ENCODE measurements around the gene LBX2.

Gene LBX2, protein sequence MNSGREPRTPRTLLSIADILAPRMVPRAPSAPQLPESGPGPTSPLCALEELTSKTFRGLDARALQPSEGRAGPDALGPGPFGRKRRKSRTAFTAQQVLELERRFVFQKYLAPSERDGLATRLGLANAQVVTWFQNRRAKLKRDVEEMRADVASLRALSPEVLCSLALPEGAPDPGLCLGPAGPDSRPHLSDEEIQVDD

DNA sequence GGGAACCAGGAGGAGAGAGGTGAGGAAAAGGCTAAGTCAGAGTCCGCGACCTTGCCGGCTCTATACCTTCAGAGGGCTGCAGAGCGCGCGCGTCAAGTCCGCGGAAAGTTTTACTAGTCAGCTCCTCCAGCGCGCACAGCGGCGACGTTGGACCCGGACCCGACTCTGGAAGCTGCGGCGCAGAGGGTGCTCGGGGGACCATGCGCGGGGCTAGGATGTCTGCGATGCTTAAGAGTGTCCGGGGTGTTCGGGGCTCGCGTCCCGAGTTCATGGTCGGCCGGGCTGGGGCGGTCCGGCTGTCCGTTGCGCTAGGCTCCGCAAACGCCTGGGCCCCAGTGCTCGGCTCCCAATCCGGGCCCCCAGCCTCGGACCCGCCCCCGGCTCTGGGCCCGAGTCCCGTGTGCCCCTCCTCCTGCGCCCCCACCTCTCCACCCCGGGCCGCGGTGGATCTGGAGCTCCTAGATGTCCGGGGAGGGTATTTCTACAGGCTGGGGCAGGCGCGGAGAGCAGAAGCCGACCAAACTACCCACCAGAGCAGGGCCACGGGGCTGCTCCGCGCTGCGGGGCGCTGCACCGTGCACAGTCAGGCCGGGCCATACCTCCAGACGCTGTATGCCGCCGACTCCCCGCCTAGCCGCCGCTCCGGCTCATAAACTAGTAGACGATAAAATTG is at the start of gene LBX2:
TSS of gene LBX2 (minus strand) at position 337 of the 673 bp plus-strand sequence. CDS start at position 271, 66 bp downstream.
- peak; percentile 72 for DNase-seq

DNA sequence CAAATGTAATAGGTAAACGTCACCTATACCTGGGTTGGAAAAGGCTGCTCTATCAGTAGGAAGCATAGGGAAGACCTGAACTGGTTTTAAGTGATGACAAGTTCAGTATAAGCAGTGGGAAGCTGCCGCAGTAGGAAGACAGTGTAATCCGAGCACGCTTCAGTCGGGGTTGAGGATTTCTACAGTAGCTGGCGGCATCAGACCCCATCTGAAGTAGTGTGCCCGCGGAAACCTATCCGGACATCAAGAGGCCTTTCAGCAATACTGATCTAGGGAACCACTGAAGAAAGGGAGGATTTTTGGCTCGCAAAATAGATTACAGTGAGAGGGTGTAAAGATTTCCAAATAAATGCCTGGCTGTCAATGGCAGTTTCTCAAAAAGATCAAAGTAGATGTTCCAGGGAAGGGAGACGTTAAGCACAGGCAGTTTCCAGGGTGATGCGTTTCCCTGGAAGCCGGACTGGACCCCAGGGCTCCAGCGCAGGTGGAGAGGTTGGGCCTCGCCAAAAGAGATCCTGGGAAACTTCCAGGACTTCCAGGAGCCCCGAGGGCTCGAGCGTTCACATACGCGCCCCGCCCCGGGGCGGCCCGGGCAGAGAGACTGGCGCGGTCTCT is 49.0 kb upstream of the LBX2 start:
- no peak for DNase-seq

DNA sequence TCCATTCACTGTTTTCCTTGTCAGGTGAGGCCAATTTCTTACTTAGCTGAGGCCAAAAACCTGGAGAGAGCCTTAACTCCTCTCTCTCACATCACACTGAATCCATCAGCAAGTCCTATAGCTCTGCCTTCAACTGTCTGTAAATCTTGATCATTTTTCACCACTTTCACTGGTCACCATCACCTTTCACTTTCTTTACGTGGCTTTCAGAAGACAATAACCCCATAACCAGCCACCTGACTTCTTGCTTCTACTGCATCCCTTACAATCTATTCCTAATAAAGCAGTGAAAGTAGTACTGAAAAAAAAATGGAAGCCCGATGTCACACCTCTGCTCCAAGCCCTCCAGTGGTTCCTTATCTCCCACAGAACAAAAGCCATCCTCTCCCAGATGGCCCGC is 46.6 kb upstream of the LBX2 start:
- DNase-seq: no peak

DNA sequence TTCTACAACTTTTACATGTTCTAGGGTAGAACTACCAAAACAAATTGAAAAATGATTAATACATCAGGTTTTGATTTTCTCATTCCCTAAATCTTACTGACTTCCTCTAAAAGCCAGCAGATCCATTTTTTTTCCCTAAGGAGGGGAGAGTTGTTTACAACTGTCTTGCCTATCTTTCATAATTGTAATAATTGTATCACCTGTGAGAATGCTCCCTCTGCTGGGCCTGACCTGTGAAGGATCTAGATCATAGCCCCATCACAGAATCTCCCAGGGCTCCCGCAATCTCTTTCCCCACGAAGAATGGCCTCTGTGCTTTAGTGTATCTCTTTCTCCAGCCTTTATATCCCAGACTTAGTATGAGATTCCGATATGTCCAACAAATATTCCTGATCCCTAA is 45.2 kb upstream of the LBX2 start:
- no peak for DNase-seq

DNA sequence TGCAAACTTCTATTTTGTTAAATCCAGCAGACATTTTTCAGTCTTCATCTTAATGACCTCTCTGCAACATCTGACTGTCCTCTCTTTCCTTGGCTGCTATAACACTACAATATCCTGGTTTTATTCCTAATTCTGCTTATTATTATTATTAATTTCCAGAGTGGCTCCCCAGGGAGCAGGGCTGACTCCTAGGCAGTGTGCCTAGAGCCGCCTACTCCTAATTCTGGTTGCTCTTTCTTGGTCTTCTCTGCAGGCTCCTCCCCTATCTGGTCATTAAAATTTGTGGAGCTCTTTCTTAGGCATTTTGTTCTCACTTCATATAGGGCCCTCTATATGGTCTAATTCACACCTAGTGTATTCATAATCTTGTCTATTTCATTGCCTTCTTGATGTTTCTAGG is 43.6 kb upstream of the LBX2 start:
- no peak for DNase-seq

DNA sequence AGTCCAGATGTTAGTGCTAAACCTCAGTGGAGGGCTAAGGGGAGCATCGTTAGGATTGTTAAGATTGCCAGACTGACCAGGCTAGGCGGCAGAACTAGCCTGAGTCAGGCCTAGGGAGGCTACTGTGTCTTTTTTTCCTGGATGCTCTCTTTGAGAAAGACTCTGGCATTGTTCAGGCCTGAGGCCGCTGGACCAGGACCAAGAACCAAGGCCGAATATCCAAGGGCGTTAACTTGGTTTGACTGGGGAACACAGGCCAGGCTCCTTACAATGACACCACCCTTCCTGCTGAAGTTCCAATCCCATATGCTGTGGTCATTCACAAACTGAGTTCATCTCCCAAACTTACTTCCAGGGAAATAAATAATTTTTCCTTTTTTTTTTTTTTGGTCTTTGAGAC is 40.9 kb upstream of the LBX2 start:
- DNase-seq: no peak

DNA sequence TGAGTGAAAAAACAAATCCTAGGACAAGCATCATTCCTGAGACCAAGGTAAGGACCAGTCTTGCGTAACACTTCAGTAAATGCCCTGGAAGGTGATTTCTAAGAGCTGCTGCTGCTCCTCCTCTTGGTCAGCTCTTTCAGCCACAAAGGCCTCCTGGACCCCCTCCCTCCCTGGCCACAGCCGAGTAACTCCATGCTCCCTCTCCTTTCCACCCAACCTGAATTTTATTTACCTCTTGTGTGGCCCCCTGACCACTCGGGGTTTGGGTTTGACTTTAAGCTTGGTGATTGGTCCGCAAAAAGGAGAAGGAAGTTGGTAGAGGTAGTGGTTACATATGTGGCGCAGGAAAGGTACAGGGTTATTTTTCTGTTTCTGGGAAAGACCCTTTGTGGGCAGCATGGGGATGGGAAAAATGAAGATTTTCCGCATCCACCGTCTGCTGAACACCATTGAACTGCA is 39.5 kb upstream of the LBX2 start:
- no peak for DNase-seq

DNA sequence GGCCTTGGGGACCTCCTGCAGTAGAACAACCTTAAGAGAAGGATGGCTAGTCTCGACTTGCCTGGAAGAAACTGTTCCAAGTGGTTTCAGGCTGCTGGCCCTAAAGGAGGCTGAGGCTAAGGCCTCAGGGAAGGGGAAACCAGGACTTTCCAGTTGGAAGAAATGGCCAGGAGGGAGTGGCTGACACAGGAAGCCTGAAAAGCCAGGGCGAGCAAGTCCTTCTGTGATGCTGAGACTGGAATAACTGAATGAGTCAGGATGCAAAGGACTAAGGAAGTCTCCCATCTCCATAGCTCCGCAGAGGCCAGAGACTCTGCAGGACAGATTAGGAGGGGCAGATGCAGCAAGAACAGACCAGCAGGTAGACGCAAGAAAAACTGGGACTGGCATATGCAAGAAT is 37.7 kb upstream of the LBX2 start:
- DNase-seq: no peak

DNA sequence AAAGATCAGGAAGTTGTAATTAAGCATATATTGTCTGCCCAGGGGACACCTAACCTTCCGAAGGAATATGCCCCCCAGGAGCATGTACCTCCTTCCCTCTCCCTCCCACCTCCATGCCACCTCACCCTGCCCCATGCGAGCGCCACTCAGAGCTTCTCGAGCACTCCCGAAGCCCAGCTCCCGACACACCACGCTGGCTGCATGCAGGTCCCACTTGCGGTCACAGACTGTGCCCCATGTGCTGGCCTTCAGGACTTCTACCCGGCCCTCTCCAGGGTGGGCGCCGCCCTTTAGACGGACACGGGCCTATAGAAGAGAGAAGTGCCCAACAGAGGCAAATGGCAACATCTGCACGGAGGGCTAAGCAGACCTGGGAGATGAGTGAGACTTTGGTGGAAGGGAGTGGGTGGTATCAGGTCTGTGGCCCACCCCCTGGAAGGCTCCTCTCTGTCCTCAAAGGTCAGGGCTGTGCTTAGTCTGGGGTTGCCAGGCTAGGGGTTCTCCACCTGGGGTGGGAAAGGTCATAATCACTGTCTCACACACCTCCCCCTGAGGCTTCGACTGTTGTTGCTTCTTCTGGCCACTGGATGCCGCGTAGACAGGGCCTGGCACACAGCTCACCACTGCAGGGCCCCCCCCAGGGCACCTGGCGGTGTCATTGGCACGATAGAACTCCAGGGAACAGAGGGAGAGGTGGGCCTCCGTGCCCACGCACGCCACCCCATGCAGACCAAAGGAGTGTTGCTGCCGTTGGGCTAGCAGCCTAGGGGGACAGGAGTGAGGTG is 37.0 kb upstream of the LBX2 start:
- DNase-seq: no peak

DNA sequence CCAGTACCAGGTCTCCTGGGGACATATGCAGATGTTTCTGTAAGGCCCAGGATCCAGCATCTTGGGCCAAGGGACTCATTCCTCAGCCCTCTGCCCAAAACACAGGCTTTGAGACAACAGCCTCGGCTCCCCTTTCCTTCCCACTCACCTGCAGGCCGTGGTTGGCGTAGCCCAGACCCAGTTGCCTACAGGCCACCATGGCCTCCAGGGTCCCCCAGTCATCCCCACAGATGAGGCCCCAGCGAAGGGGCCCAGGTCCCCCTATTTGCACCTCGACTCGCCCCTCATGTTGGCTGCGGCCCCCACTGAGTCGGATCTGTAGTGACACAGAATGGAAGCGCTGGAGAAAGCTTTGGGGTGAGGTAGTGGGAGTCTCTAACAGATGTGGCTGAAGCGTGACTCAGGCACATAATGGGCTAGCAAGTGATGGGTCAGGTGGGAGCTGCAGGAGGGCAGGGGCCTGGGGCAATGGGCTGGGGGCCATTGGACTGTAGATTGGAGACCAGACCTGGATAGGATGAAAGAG is 36.1 kb upstream of the LBX2 start:
- no peak for DNase-seq

DNA sequence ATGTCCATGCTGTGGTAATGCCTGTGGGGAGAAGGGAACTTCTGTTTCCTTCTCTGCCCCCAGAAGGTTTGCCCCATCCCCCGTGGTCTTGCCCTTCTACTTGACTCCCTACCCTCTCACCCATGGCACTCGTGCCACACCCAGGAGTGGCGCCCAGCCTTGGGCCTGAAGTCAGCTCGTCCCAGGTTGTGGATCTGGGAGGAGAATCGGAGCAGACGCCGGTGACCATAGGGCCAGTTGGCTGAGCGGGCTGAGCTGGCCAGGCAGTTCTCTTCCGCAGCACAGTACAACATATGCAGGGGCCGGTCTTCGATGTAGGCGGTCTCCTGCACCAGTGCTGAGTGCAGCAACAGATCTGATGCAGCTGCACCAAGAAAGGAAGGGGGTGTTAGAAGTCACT is 35.0 kb upstream of the LBX2 start:
- no peak for DNase-seq

DNA sequence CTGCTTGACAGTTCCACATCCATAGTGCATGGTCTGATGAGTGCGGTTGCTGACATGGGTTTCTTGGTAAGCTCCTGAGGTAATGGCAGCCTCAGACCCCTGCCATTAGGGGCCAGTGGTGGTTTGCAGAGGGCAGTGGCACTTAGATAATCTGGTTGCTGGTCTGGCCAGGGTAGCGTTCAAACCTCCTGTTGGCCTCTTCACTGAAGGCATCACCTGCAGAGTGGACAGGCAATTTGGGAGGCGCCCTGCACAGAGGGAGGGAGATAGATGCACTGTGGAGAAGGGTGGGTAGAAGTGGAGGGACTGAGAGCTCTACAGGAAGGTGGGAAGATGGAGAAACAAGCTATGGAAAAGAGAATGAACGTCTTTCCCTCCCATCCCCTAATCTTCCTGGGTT is 34.1 kb upstream of the LBX2 start:
- DNase-seq: no peak

DNA sequence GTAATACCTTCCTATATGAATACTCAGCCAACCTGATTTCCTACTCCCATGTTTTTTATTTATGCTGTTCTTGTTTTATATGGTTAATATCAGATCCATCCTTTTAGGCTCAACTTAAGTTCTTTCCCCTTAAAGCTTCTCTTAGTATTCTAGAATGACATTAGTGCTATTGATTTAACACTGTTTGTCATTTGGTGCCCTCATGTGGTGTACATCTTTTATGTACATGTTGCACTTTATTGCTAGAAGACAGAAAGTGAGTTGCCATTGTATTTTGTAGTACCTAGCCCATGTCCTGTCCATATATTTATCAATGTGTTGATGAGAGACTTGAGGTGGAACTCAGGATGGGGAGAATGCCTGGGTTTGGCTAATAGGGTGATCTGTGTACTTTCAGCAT is 32.8 kb upstream of the LBX2 start:
- no peak for DNase-seq

DNA sequence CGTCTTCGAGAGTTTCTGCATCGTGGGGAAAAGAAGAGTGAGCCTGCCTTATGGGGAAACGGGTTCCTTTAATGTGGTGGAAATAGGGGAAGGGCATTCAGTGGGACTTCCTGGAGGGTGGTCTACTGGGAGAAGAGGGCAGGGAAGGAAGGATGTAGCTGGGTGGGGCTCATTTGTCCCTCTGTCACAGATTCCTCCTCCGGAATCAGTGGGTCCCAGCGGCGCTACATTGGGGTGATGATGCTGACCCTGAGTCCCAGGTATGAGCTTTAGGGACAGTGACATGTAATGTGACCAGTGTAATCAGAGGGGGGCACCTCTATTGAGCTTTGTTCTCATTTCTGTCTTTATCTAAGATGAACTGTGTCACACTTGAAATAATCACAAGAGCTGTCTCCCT is 32.3 kb upstream of the LBX2 start:
- no peak for DNase-seq

DNA sequence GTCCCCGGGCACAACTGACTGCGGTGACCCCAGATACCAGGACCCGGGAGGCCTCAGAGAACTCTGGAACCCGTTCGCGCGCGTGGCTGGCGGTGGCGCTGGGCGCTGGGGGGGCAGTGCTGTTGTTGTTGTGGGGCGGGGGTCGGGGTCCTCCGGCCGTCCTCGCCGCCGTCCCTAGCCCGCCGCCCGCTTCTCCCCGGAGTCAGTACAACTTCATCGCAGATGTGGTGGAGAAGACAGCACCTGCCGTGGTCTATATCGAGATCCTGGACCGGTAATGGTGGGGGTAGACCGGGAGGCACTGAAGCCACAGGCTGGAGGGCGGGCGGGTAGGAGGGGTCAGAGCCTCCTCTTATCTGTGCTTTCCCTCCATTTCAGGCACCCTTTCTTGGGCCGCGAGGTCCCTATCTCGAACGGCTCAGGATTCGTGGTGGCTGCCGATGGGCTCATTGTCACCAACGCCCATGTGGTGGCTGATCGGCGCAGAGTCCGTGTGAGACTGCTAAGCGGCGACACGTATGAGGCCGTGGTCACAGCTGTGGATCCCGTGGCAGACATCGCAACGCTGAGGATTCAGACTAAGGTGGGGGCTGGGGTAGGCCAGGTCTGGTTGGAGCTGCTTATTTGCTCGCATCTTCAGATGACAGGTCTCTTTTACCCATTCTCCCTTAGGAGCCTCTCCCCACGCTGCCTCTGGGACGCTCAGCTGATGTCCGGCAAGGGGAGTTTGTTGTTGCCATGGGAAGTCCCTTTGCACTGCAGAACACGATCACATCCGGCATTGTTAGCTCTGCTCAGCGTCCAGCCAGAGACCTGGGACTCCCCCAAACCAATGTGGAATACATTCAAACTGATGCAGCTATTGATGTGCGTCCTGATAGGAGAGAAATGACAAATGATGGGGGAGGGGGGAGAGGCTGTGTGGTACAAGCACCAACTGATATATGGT is 31.1 kb upstream of the LBX2 start:
- peak; percentile 81 for DNase-seq

DNA sequence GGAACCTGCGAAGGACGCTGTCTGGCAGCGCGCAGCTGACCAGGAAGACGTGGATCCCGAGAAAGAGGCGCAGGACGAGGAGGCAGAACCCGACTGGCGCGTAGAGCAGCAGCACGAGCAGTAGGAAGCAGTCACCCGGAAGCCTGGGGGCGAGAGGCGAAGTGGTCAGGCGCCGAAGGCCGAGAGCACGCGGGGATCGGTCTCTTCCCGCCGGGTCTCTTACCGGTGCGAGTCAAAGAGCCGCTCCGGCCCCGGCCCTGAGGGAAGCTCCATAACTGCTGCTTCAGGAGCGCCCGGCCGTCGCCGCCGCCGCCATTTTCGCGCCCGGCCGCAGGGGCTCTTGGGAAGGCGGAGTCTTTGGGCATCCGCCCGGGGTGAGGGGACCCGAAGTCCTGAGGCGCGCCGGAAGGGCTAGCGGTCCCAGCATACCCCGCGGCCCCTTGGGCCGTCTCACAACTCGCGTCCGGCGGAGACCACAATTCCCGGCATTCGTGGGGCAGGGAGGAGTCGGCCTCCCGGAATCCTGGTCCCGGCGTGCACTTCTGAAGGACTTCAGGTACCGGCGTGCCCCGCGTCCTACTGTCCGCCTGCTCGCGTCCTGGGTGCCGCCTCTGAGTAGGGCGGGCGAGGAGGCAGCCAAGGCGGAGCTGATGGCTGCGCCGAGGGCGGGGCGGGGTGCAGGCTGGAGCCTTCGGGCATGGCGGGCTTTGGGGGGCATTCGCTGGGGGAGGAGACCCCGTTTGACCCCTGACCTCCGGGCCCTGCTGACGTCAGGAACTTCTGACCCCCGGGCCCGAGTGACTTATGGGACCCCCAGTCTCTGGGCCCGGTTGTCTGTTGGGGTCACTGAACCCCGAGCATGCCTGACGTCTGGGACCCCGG is 30.2 kb upstream of the LBX2 start, which contains the start of the genes AUP1 and HTRA2:
TSS of gene AUP1 (minus strand) at position 350 of the 882 bp plus-strand sequence. CDS start at position 273, 77 bp downstream.
TSS of gene HTRA2 (plus strand) at position 577 of the 882 bp plus-strand sequence. CDS start at position 651, 74 bp downstream.
- peak; percentile 96 for DNase-seq

DNA sequence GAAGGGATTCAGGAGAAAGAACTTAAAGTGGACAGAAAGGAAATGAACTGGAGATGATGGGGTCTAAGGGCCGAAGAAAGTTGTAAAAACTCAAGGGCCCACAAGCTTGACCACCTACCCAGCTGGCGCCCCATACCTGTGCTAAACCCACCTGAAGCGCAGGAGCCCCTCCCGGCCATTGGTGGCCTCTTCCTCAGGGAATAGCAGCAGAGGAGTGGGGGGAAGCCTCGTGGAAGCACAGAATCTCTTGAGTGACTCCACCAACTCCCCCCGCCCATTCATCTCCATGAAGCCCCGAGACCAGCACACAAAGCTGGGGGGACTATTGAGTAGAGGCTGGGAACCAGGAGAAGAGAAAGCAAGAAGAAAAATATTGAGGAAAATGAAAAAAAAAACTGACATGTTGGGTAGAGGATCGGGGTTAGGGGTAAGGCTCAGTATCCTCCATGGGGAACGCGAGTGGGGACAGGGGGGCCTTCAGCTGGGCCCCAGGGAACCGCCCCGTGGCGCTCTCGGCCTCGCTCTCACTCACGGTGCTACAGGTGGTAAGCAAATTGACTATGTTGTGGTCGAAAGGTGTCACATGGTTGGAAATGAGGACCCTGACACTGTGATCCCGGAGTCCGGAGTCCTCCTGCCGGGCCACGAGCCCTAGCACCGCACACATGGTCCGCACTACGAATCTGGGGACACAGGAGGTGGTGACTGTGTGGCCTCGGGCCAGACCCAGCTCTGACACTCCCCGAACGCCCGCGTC is 29.4 kb upstream of the LBX2 start:
- DNase-seq: no peak

DNA sequence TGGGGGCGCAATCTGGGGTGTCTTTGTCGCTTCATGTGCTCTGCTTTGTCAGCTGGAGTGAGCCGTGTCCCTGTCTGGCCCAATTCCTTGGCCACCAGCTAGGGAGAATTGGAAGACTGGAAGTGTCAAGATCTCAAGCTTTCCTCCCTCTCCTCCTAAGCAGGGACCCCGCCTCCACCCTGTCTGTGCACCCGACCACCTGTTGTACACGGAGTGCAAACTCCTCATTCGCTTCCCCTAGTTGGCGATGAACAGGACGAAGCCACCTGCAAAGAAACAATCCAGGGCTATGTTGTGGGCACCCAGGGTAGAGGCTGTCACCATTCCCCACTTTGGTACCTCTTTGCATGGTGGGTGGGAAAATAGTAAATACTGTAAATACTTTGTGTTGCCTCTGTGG is 28.3 kb upstream of the LBX2 start:
- DNase-seq: no peak

DNA sequence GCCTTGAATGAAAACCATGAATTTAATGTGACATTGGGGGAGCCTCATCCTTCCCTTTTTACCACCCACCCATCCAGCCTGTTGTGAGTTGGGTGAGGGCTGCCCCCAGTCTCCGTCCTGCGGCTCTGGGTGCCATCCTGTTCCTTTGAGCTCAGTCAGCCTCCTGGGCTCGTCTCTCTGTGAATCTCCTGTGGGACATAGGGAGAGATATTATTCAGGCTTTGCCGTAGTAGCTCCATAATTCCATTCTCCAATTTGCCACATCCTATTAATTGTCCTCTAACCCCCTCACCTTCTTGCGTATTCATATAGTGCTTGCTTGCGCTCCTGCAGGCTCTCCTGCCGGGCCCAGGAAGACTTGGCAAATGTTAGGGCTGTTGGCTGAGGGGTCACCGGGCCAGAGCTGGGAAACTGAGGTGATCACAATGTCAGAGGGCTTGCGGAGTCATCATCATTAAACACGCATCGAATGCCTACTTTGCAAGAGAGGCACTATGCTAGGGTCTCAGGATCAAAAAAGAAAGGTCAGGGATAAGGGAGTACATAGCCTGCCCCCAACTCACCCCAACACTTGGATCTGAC is 27.3 kb upstream of the LBX2 start:
- no peak for DNase-seq

Data from activated effector memory CD4-positive, alpha-beta T cell treated with anti-CD3 and anti-CD28 coated beads, Interleukin-2, amount 50 U/mL, for 16 hours (primary cell).